ENCODE measurements around the gene GRHL3.

DNA sequence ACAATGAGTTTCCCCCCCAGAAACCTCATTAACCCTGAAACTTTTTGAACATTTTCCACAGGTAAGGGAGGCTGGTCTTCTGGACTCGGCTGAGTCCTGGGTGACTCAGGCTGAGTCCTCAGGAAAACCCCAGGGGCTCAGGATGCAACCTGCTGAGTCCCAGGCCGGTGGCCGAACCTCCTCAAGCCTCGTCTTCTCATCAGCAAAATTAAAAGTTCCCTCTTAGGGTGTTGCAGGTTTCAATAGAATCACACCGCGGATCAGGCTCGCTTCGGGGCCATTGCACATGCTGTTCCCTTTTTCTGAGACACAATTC lies 35.0 kb upstream of the GRHL3 start:
- TF ChIP-seq, protein P1, sequence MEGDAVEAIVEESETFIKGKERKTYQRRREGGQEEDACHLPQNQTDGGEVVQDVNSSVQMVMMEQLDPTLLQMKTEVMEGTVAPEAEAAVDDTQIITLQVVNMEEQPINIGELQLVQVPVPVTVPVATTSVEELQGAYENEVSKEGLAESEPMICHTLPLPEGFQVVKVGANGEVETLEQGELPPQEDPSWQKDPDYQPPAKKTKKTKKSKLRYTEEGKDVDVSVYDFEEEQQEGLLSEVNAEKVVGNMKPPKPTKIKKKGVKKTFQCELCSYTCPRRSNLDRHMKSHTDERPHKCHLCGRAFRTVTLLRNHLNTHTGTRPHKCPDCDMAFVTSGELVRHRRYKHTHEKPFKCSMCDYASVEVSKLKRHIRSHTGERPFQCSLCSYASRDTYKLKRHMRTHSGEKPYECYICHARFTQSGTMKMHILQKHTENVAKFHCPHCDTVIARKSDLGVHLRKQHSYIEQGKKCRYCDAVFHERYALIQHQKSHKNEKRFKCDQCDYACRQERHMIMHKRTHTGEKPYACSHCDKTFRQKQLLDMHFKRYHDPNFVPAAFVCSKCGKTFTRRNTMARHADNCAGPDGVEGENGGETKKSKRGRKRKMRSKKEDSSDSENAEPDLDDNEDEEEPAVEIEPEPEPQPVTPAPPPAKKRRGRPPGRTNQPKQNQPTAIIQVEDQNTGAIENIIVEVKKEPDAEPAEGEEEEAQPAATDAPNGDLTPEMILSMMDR (conservative IDR thresholded peaks at IDR 0.05) = no peak
- no peak for TF ChIP-seq EZH2 (IDR thresholded peaks at IDR 0.05; ENCODE audit: low read depth)

All from PC-9 (cell line).